ENCODE data around the gene KDM5C. TPM values are rescaled to one million over a fixed set of nuclear protein-coding genes. Genes with fewer than 3 reads are reported as not detected.

Gene KDM5C
- polyA plus RNA-seq, 1 donor from 2014 or later = 67.8 TPM

GRCh38 chrX:53237056-53237455 is 12.0 kb upstream of the KDM5C start:
- no peaks in the 10 kb centered on the region for H3K36me3 ChIP-seq (ENCODE audit: insufficient read depth, low read length)
- H3K4me2 ChIP-seq (ENCODE audit: low read length) = no peak overlapping the region
- H3F3A ChIP-seq (ENCODE audit: insufficient read depth, low read length, poor library complexity, severe bottlenecking) = no peaks in the 10 kb centered on the region
- H3K4me3 ChIP-seq (ENCODE audit: low read length) = no peak overlapping the region
- no peak overlapping the region for H3K9ac ChIP-seq (ENCODE audit: low read length)
- H3K27ac ChIP-seq (ENCODE audit: low read length) = no peak overlapping the region
- no peaks in the 10 kb centered on the region for H3K79me2 ChIP-seq (replicated peaks; ENCODE audit: insufficient read depth, low read length)
- H3K9me3 ChIP-seq (ENCODE audit: low read length) = no peaks in the 10 kb centered on the region
- H2AFZ ChIP-seq (ENCODE audit: low read depth, low read length) = no peak overlapping the region
- no peaks in the 10 kb centered on the region for H3K9me2 ChIP-seq (ENCODE audit: insufficient read depth, low read length)
- no peak for TF ChIP-seq RAD21 (conservative IDR thresholded peaks at IDR 0.05)
- no peak for TF ChIP-seq EZH2 (IDR thresholded peaks at IDR 0.05; ENCODE audit: borderline replicate concordance, insufficient read depth, low read length, poor library complexity, severe bottlenecking)
- TF ChIP-seq MXI1 (conservative IDR thresholded peaks at IDR 0.05; ENCODE audit: poor library complexity, severe bottlenecking) = no peak
- TF ChIP-seq REST (IDR thresholded peaks at IDR 0.05; ENCODE audit: borderline replicate concordance) = no peak
- no peak for TF ChIP-seq SMC3 (conservative IDR thresholded peaks at IDR 0.05; ENCODE audit: poor library complexity)
- no peak for TF ChIP-seq EP300 (conservative IDR thresholded peaks at IDR 0.05; ENCODE audit: poor library complexity, severe bottlenecking)
- no peak for TF ChIP-seq CTCF (IDR thresholded peaks at IDR 0.05; ENCODE audit: poor library complexity, severe bottlenecking)
- no peak for TF ChIP-seq POLR2AphosphoS5 (IDR thresholded peaks at IDR 0.05)
- no peak for TF ChIP-seq TAF1 (IDR thresholded peaks at IDR 0.05; ENCODE audit: low read depth)
- no peaks in the 10 kb centered on the region for H4K20me1 ChIP-seq (ENCODE audit: insufficient read depth)
- no peaks in the 10 kb centered on the region for H3K27me3 ChIP-seq (ENCODE audit: insufficient read depth, low read depth, low read length)

GRCh38 chrX:53236025-53236679 is 11.1 kb upstream of the KDM5C start:
- Histone ChIP-seq H3K4me2 (ENCODE audit: low read length) (no peak overlapping the region), H3F3A (ENCODE audit: insufficient read depth, low read length, poor library complexity, severe bottlenecking) (no peaks in the 10 kb centered on the region), H3K9me2 (ENCODE audit: insufficient read depth, low read length) (no peaks in the 10 kb centered on the region), H3K27me3 (ENCODE audit: insufficient read depth, low read depth, low read length) (no peaks in the 10 kb centered on the region), H3K27ac (ENCODE audit: low read length) (no peak overlapping the region), H3K36me3 (ENCODE audit: insufficient read depth, low read length) (no peaks in the 10 kb centered on the region), H3K9me3 (ENCODE audit: low read length) (no peaks in the 10 kb centered on the region), H2AFZ (ENCODE audit: low read depth, low read length) (no peak overlapping the region), H3K9ac (ENCODE audit: low read length) (no peak overlapping the region), H3K4me3 (ENCODE audit: low read length) (no peak overlapping the region), H4K20me1 (ENCODE audit: insufficient read depth) (no peaks in the 10 kb centered on the region), H3K79me2 (replicated peaks; ENCODE audit: insufficient read depth, low read length) (no peaks in the 10 kb centered on the region)
- no peak for TF ChIP-seq RAD21 (conservative IDR thresholded peaks at IDR 0.05)
- TF ChIP-seq REST (IDR thresholded peaks at IDR 0.05; ENCODE audit: borderline replicate concordance) = no peak
- TF ChIP-seq SMC3 (conservative IDR thresholded peaks at IDR 0.05; ENCODE audit: poor library complexity) = no peak
- TF ChIP-seq EZH2 (IDR thresholded peaks at IDR 0.05; ENCODE audit: borderline replicate concordance, insufficient read depth, low read length, poor library complexity, severe bottlenecking) = no peak

Measured in neural cell (in vitro differentiated cells).